WTC11 (cell line): Measurements from ENCODE around the gene SYNE4. TPM values are rescaled to one million over a fixed set of nuclear protein-coding genes. Genes with fewer than 3 reads are reported as not detected.
"Not testable (repeated sequence)": the region's sequence is repeated elsewhere in the genome, so short reads cannot be mapped to it uniquely, and the experiment has no call there.

Experiments used
- ATAC-seq: fragments of 200-7000 bp; cut with Tn5 transposase; 2 replicates; pipeline ENCODE4 v1.10.0; 2021; ENCODE audit warnings: mild to moderate bottlenecking, moderate library complexity
- CTCF ChIA-PET: fragments of 300-600 bp; sonication (Branson Sonifier 250); formaldehyde crosslinking; loops from one replicate; lab custom pipeline; 2021; ENCODE audit warnings: antibody characterized with exemption; lab: Charles Lee
- POLR2A ChIA-PET: fragments of 350-600 bp; sonication (Branson Sonifier 250); formaldehyde crosslinking; loops from one replicate; lab custom pipeline; 2021; ENCODE audit warnings: antibody characterized with exemption; lab: Charles Lee
- DNase-seq: peaks from one replicate; pipeline ENCODE4 v3.0.0; 2021; ENCODE audit warnings: low spot score
- H3K27ac Mint-ChIP-seq: 2 replicates; pipeline ENCODE4 v1.8.0; 2021; ENCODE audit warnings: mixed read lengths
- H3K27me3 Mint-ChIP-seq: 2 replicates; pipeline ENCODE4 v1.8.0; 2021; ENCODE audit warnings: low read depth, mild to moderate bottlenecking, moderate library complexity, mixed read lengths
- H3K36me3 Mint-ChIP-seq: 2 replicates; pipeline ENCODE4 v1.8.0; 2021; ENCODE audit warnings: mixed read lengths
- H3K4me1 Mint-ChIP-seq: 2 replicates; pipeline ENCODE4 v1.8.0; 2022; ENCODE audit warnings: mixed read lengths
- H3K4me3 Mint-ChIP-seq: 2 replicates; pipeline ENCODE4 v1.8.0; 2021; ENCODE audit warnings: mild to moderate bottlenecking, moderate library complexity, mixed read lengths
- H3K9me3 Mint-ChIP-seq: 2 replicates; pipeline ENCODE4 v1.8.0; 2021; ENCODE audit warnings: mixed read lengths
- CREB1 ChIP-seq: sonication (generic); formaldehyde crosslinking; IDR thresholded peaks from 2 replicates; pipeline ENCODE4 v1.8.0; 2023; ENCODE audit warnings: mild to moderate bottlenecking, missing genetic modification reagents
- EMX1 ChIP-seq: fragments of 250-450 bp; sonication (Bioruptor Pico); IDR thresholded peaks from 2 replicates; pipeline ENCODE4 v1.8.0; 2021; ENCODE audit warnings: mild to moderate bottlenecking
- ESRRA ChIP-seq: sonication (generic); formaldehyde crosslinking; IDR thresholded peaks from 2 replicates; pipeline ENCODE4 v1.8.1; 2022; ENCODE audit warnings: mild to moderate bottlenecking, missing genetic modification reagents, borderline replicate concordance
- ETV6 ChIP-seq: sonication (generic); formaldehyde crosslinking; IDR thresholded peaks from 2 replicates; pipeline ENCODE4 v1.8.1; 2022; ENCODE audit warnings: mild to moderate bottlenecking, missing genetic modification reagents
- FOXJ3 ChIP-seq: sonication (generic); formaldehyde crosslinking; IDR thresholded peaks from 2 replicates; pipeline ENCODE4 v1.9.0; 2021; ENCODE audit warnings: missing genetic modification reagents, mild to moderate bottlenecking, borderline replicate concordance
- GRHL2 ChIP-seq: fragments of 250-450 bp; sonication (Bioruptor Pico); IDR thresholded peaks from 2 replicates; pipeline ENCODE4 v1.8.0; 2022; ENCODE audit warnings: mild to moderate bottlenecking, moderate library complexity; ENCODE audit not compliant: insufficient replicate concordance, severe bottlenecking
- NR3C1 ChIP-seq: sonication (generic); formaldehyde crosslinking; conservative IDR thresholded peaks from 2 replicates; pipeline ENCODE4 v1.8.1; 2023; ENCODE audit warnings: low read depth, mild to moderate bottlenecking, missing genetic modification reagents
- SMAD4 ChIP-seq: sonication (generic); formaldehyde crosslinking; IDR thresholded peaks from 2 replicates; pipeline ENCODE4 v1.8.0; 2022; ENCODE audit warnings: mild to moderate bottlenecking, missing genetic modification reagents
- SP1 ChIP-seq: sonication (generic); formaldehyde crosslinking; conservative IDR thresholded peaks from 2 replicates; pipeline ENCODE4 v1.8.1; 2022; ENCODE audit warnings: missing genetic modification reagents
- ZBTB21 ChIP-seq: sonication (generic); formaldehyde crosslinking; IDR thresholded peaks from 2 replicates; pipeline ENCODE4 v1.8.1; 2023; ENCODE audit warnings: mild to moderate bottlenecking, missing genetic modification reagents, borderline replicate concordance
- ZNF219 ChIP-seq: sonication (generic); formaldehyde crosslinking; IDR thresholded peaks from 2 replicates; pipeline ENCODE4 v1.8.0; 2023; ENCODE audit warnings: missing genetic modification reagents, mild to moderate bottlenecking, borderline replicate concordance
- total RNA-seq: library from RNA; stranded (reverse); gene quantifications from 3 replicates; pipeline ENCODE4 v1.2.3, GENCODE V29; 2021
- TF ChIP-seq, protein P1 (sequence below): fragments of 250-450 bp; sonication (Bioruptor Pico); IDR thresholded peaks from 2 replicates; pipeline ENCODE4 v1.9.0; 2021; ENCODE audit warnings: moderate library complexity, mild to moderate bottlenecking, inconsistent platforms, borderline replicate concordance
- TF ChIP-seq, protein P2 (sequence below): sonication (generic); formaldehyde crosslinking; IDR thresholded peaks from 2 replicates; pipeline ENCODE4 v1.8.1; 2023; ENCODE audit warnings: mild to moderate bottlenecking, missing genetic modification reagents
- TF ChIP-seq, protein P3 (sequence below): sonication (generic); formaldehyde crosslinking; IDR thresholded peaks from 2 replicates; pipeline ENCODE4 v1.8.0; 2022; ENCODE audit warnings: mild to moderate bottlenecking, missing genetic modification reagents
- TF ChIP-seq, protein P4 (sequence below): sonication (generic); formaldehyde crosslinking; IDR thresholded peaks from 2 replicates; pipeline ENCODE4 v1.8.1; 2023; ENCODE audit warnings: mild to moderate bottlenecking, missing genetic modification reagents, borderline replicate concordance

The SYNE4 gene
- total RNA-seq, 1 experiment from 2014 or later = 17.6 TPM

DNA sequence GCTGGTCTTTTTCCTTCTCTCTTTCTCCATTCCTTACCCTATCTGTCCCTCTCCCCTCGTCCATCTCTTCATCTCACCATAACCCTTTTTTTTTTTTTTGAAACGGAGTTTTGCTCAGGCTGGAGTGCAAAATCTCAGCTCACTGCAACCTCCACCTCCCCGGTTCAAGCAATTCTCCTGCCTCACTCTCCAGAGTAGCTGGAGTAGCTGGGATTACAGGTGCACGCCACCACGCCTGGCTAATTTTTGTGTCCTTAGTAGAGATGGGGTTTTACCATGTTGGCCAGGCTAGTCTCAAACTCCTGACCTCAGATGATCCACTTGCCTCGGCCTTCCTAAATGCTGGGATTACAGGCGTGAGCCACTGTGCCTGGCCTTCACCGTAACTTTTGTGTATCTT, 51.2 kb downstream of the SYNE4 start:
- H3K4me1 Mint-ChIP-seq, DNase-seq, POLR2A ChIA-PET, H3K36me3 Mint-ChIP-seq, H3K4me3 Mint-ChIP-seq, H3K27ac Mint-ChIP-seq, H3K9me3 Mint-ChIP-seq, ATAC-seq: not testable (repeated sequence)
- CTCF ChIA-PET = interaction anchor here (0.7 kb wide), 1 partner anchor 739 kb away, joined by 4 read pairs; no protein-coding TSS in a partner anchor
- H3K27me3 Mint-ChIP-seq = peaks cover 54% of the 10 kb centered on the region

DNA sequence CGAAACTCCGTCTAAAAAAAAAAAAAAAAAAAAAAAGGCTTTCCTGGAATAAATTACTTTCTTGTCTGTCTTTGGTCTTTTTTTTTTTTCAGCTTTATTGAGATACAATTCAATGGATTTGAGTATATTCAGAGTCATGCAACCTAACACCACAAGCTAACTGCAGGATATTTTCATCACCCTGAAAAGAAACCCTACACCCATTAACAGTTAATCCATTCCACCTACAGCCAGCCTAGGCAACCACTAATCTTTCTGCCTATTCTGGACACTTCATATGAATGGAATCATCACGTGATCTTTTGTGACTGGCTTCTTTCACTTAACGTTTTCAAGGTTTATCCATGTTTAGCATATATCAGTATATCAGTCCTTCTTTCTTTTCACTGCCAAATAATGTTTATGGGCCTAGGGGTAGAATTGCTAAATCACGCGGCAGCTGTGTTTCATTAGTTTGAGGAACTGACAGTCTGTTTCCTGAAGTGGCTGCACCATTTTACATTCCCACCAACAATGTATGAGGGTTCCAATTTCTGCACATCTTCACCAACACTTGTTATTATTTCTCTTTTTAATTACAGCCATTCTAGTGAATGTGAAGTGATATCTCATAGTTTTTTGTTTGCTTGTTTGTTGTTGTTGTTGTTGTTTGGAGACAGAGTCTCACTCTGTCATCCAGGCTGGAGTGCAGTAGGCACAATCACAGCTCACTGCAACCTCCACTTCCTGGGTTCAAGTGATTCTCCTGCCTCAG, 52.6 kb downstream of the SYNE4 start:
- TF ChIP-seq ESRRA (CRISPR knock-in tag) (no peak), FOXJ3 (no peak), SMAD4 (no peak), ETV6 (CRISPR knock-in tag) (no peak), CREB1 (no peak), NR3C1 (no peak), ZBTB21 (CRISPR knock-in tag) (no peak), GRHL2 (CRISPR knock-in tag) (no peak), EMX1 (CRISPR knock-in tag) (no peak), ZNF219 (CRISPR knock-in tag) (no peak), SP1 (no peak)
- TF ChIP-seq, protein P1, sequence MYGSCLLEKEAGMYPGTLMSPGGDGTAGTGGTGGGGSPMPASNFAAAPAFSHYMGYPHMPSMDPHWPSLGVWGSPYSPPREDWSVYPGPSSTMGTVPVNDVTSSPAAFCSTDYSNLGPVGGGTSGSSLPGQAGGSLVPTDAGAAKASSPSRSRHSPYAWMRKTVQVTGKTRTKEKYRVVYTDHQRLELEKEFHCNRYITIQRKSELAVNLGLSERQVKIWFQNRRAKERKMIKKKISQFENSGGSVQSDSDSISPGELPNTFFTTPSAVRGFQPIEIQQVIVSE (CRISPR knock-in tag) = no peak
- TF ChIP-seq, protein P2, sequence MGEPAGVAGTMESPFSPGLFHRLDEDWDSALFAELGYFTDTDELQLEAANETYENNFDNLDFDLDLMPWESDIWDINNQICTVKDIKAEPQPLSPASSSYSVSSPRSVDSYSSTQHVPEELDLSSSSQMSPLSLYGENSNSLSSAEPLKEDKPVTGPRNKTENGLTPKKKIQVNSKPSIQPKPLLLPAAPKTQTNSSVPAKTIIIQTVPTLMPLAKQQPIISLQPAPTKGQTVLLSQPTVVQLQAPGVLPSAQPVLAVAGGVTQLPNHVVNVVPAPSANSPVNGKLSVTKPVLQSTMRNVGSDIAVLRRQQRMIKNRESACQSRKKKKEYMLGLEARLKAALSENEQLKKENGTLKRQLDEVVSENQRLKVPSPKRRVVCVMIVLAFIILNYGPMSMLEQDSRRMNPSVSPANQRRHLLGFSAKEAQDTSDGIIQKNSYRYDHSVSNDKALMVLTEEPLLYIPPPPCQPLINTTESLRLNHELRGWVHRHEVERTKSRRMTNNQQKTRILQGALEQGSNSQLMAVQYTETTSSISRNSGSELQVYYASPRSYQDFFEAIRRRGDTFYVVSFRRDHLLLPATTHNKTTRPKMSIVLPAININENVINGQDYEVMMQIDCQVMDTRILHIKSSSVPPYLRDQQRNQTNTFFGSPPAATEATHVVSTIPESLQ (CRISPR knock-in tag) = no peak
- TF ChIP-seq, protein P3, sequence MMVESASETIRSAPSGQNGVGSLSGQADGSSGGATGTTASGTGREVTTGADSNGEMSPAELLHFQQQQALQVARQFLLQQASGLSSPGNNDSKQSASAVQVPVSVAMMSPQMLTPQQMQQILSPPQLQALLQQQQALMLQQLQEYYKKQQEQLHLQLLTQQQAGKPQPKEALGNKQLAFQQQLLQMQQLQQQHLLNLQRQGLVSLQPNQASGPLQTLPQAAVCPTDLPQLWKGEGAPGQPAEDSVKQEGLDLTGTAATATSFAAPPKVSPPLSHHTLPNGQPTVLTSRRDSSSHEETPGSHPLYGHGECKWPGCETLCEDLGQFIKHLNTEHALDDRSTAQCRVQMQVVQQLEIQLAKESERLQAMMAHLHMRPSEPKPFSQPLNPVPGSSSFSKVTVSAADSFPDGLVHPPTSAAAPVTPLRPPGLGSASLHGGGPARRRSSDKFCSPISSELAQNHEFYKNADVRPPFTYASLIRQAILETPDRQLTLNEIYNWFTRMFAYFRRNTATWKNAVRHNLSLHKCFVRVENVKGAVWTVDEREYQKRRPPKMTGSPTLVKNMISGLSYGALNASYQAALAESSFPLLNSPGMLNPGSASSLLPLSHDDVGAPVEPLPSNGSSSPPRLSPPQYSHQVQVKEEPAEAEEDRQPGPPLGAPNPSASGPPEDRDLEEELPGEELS (CRISPR knock-in tag) = no peak
- TF ChIP-seq, protein P4, sequence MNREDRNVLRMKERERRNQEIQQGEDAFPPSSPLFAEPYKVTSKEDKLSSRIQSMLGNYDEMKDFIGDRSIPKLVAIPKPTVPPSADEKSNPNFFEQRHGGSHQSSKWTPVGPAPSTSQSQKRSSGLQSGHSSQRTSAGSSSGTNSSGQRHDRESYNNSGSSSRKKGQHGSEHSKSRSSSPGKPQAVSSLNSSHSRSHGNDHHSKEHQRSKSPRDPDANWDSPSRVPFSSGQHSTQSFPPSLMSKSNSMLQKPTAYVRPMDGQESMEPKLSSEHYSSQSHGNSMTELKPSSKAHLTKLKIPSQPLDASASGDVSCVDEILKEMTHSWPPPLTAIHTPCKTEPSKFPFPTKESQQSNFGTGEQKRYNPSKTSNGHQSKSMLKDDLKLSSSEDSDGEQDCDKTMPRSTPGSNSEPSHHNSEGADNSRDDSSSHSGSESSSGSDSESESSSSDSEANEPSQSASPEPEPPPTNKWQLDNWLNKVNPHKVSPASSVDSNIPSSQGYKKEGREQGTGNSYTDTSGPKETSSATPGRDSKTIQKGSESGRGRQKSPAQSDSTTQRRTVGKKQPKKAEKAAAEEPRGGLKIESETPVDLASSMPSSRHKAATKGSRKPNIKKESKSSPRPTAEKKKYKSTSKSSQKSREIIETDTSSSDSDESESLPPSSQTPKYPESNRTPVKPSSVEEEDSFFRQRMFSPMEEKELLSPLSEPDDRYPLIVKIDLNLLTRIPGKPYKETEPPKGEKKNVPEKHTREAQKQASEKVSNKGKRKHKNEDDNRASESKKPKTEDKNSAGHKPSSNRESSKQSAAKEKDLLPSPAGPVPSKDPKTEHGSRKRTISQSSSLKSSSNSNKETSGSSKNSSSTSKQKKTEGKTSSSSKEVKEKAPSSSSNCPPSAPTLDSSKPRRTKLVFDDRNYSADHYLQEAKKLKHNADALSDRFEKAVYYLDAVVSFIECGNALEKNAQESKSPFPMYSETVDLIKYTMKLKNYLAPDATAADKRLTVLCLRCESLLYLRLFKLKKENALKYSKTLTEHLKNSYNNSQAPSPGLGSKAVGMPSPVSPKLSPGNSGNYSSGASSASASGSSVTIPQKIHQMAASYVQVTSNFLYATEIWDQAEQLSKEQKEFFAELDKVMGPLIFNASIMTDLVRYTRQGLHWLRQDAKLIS = no peak
- ATAC-seq (no peak), DNase-seq (no peak)
- no peak overlapping the region for H3K4me3 Mint-ChIP-seq
- 0 out of 2 replicates have a peak, but pooled peaks cover 4% of the 10 kb centered on the region for H3K4me1 Mint-ChIP-seq
- POLR2A ChIA-PET = no interaction called here
- peaks cover 6% of the 10 kb centered on the region for H3K9me3 Mint-ChIP-seq
- H3K27me3 Mint-ChIP-seq = peaks cover 48% of the 10 kb centered on the region
- no peaks in the 10 kb centered on the region; the same call in 1 of the 2 replicates for H3K36me3 Mint-ChIP-seq
- H3K27ac Mint-ChIP-seq = no peak overlapping the region
- CTCF ChIA-PET = no interaction called here

Other genes starting within 250 kb of the SYNE4 start
- gene ARHGAP33, start 233.2 kb downstream of the SYNE4 start, total RNA-seq = 36.8 to 43.9 TPM (median 39.8 TPM) in 3 replicates
- 0.14 TPM in 1 of 3 replicates, not detected in the others for gene PRODH2, start 196.0 kb downstream of the SYNE4 start, total RNA-seq
- gene NPHS1, start 156.3 kb downstream of the SYNE4 start, total RNA-seq = 0.61 to 1.7 TPM (median 1.7 TPM) in 3 replicates
- 4.7 to 5.3 TPM (median 4.9 TPM) in 3 replicates for gene KIRREL2, start 151.9 kb downstream of the SYNE4 start, total RNA-seq
- gene APLP1, start 140.2 kb downstream of the SYNE4 start, total RNA-seq = 15.5 to 24.0 TPM (median 20.2 TPM) in 3 replicates
- gene NFKBID, start 108.3 kb downstream of the SYNE4 start, total RNA-seq = 10.6 to 13.9 TPM (median 12.8 TPM) in 3 replicates
- 1.8 to 1.9 TPM (median 1.8 TPM) in 3 replicates for gene HCST, start 106.3 kb downstream of the SYNE4 start, total RNA-seq
- 0.34 to 0.55 TPM (median 0.46 TPM) in 3 replicates for gene TYROBP, start 100.5 kb downstream of the SYNE4 start, total RNA-seq
- gene LRFN3, start 72.4 kb downstream of the SYNE4 start, total RNA-seq = 20.6 to 26.4 TPM (median 24.8 TPM) in 3 replicates
- gene SDHAF1, start 13.6 kb downstream of the SYNE4 start, total RNA-seq = 19.5 to 20.8 TPM (median 20.4 TPM) in 3 replicates
- 28.1 to 35.1 TPM (median 31.9 TPM) in 3 replicates for gene ALKBH6, start 5.4 kb upstream of the SYNE4 start, total RNA-seq
- 16.2 to 19.4 TPM (median 17.9 TPM) in 3 replicates for gene CLIP3, start 24.1 kb upstream of the SYNE4 start, total RNA-seq
- gene THAP8, start 45.5 kb upstream of the SYNE4 start, total RNA-seq = 6.6 to 10.7 TPM (median 6.9 TPM) in 3 replicates
- 30.9 to 40.0 TPM (median 30.9 TPM) in 3 replicates for gene WDR62, start 46.1 kb upstream of the SYNE4 start, total RNA-seq
- gene OVOL3, start 102.3 kb upstream of the SYNE4 start, total RNA-seq = not detected in 3 replicates
- gene POLR2I, start 106.1 kb upstream of the SYNE4 start, total RNA-seq = 161 to 177 TPM (median 165 TPM) in 3 replicates
- 170 to 187 TPM (median 182 TPM) in 3 replicates for gene TBCB, start 106.7 kb upstream of the SYNE4 start, total RNA-seq
- 332 to 358 TPM (median 344 TPM) in 3 replicates for gene CAPNS1, start 131.3 kb upstream of the SYNE4 start, total RNA-seq
- 0.64 to 1.0 TPM (median 0.70 TPM) in 3 replicates for gene COX7A1, start 143.6 kb upstream of the SYNE4 start, total RNA-seq
- gene ZNF565, start 205.9 kb upstream of the SYNE4 start, total RNA-seq = 2.5 to 3.0 TPM (median 2.8 TPM) in 3 replicates
- 122 to 128 TPM (median 124 TPM) in 3 replicates for gene ZNF146, start 206.3 kb upstream of the SYNE4 start, total RNA-seq